T-helper 1 cell treated with Interleukin-12 subunit alpha and Interleukin-12 subunit beta and Interleukin-4 antibody, amounts not matched to agents 30 μg/mL and 1 μg/mL, for 36 hours (primary cell): ENCODE measurements around the gene TRPM8.
"Not testable (repeated sequence)": the region's sequence is repeated elsewhere in the genome, so short reads cannot be mapped to it uniquely, and the experiment has no call there.

Source experiments
- H3K27ac Mint-ChIP-seq: one replicate; pipeline ENCODE4 v1.8.0; 2021; ENCODE audit warnings: mild to moderate bottlenecking, mixed read lengths
- H3K27me3 Mint-ChIP-seq: one replicate; pipeline ENCODE4 v1.8.0; 2021; ENCODE audit warnings: low read depth, mixed read lengths
- H3K36me3 Mint-ChIP-seq: one replicate; pipeline ENCODE4 v1.8.0; 2021; ENCODE audit warnings: low read depth, mixed read lengths
- H3K4me1 Mint-ChIP-seq: one replicate; pipeline ENCODE4 v1.8.0; 2021; ENCODE audit warnings: low read depth, mixed read lengths
- H3K4me3 Mint-ChIP-seq: one replicate; pipeline ENCODE4 v1.8.0; 2021; ENCODE audit warnings: mild to moderate bottlenecking, moderate library complexity, mixed read lengths
- H3K9me3 Mint-ChIP-seq: one replicate; pipeline ENCODE4 v1.8.0; 2021; ENCODE audit warnings: mixed read lengths

TRPM8 gene

GRCh38 chr2:233917116-233917515 is at the start of gene TRPM8:
Gene TRPM8, plus strand, starts transcription at chr2:233917373. Its CDS starts 9,165 bp downstream, at chr2:233926538.
- Mint-ChIP-seq H3K9me3 (no peaks in the 10 kb centered on the region), H3K27me3 (peaks cover 18% of the 10 kb centered on the region), H3K4me3 (no peak within 1 kb of the TSS), H3K4me1 (peaks cover 7% of the 10 kb centered on the region), H3K36me3 (no peaks in the 10 kb centered on the region), H3K27ac (no peak within 1 kb of the TSS)

- Mint-ChIP-seq H3K4me3 (peak within 1 kb of the TSS; percentile 94), H3K36me3 (peaks cover 19% of the 10 kb centered on the region), H3K4me1 (peaks cover 17% of the 10 kb centered on the region), H3K9me3 (peaks cover 23% of the 10 kb centered on the region), H3K27ac (peak within 1 kb of the TSS; percentile 89), H3K27me3 (peaks cover 27% of the 10 kb centered on the region)
Measured at GRCh38 chr2:233867993-233868532, 49.1 kb upstream of the TRPM8 start, which contains the start of gene MSL3B. Gene MSL3B, minus strand, starts transcription at chr2:233868386.

GRCh38 chr2:233871432-233871831 is 45.7 kb upstream of the TRPM8 start:
- Mint-ChIP-seq H3K27me3 (peaks cover 45% of the 10 kb centered on the region), H3K27ac (no peak overlapping the region), H3K4me1 (peaks cover 7% of the 10 kb centered on the region), H3K36me3 (peaks cover 13% of the 10 kb centered on the region), H3K4me3 (no peak overlapping the region), H3K9me3 (peaks cover 23% of the 10 kb centered on the region)

- H3K36me3 Mint-ChIP-seq, H3K27ac Mint-ChIP-seq, H3K4me3 Mint-ChIP-seq, H3K4me1 Mint-ChIP-seq: not testable (repeated sequence)
- Mint-ChIP-seq H3K9me3 (peaks cover 19% of the 10 kb centered on the region), H3K27me3 (peaks cover 46% of the 10 kb centered on the region)
Measured at GRCh38 chr2:233872125-233872524, 45.0 kb upstream of the TRPM8 start.

GRCh38 chr2:233882353-233882752 is 34.8 kb upstream of the TRPM8 start:
- peaks cover 29% of the 10 kb centered on the region for H3K9me3 Mint-ChIP-seq
- no peak overlapping the region for H3K4me3 Mint-ChIP-seq
- peaks cover 3% of the 10 kb centered on the region for H3K36me3 Mint-ChIP-seq
- H3K27me3 Mint-ChIP-seq = peaks cover 23% of the 10 kb centered on the region
- H3K4me1 Mint-ChIP-seq = no peaks in the 10 kb centered on the region
- H3K27ac Mint-ChIP-seq = no peak overlapping the region

GRCh38 chr2:233892793-233893192 is 24.4 kb upstream of the TRPM8 start:
- Mint-ChIP-seq H3K27me3 (peaks cover 23% of the 10 kb centered on the region), H3K4me3 (no peak overlapping the region), H3K9me3 (no peaks in the 10 kb centered on the region), H3K36me3 (no peaks in the 10 kb centered on the region), H3K4me1 (no peaks in the 10 kb centered on the region), H3K27ac (no peak overlapping the region)

- H3K4me3 Mint-ChIP-seq, H3K36me3 Mint-ChIP-seq, H3K27ac Mint-ChIP-seq, H3K4me1 Mint-ChIP-seq, H3K9me3 Mint-ChIP-seq: not testable (repeated sequence)
- peaks cover 26% of the 10 kb centered on the region for H3K27me3 Mint-ChIP-seq
Measured at GRCh38 chr2:233896253-233896652, 20.9 kb upstream of the TRPM8 start.

GRCh38 chr2:233901367-233901766 is 15.8 kb upstream of the TRPM8 start:
- H3K4me3 Mint-ChIP-seq = no peak overlapping the region
- no peaks in the 10 kb centered on the region for H3K9me3 Mint-ChIP-seq
- no peaks in the 10 kb centered on the region for H3K36me3 Mint-ChIP-seq
- no peaks in the 10 kb centered on the region for H3K4me1 Mint-ChIP-seq
- H3K27me3 Mint-ChIP-seq = peaks cover 30% of the 10 kb centered on the region
- no peak overlapping the region for H3K27ac Mint-ChIP-seq

- H3K4me3 Mint-ChIP-seq = no peak overlapping the region
- H3K9me3 Mint-ChIP-seq = no peaks in the 10 kb centered on the region
- peaks cover 30% of the 10 kb centered on the region for H3K27me3 Mint-ChIP-seq
- no peak overlapping the region for H3K27ac Mint-ChIP-seq
- no peaks in the 10 kb centered on the region for H3K4me1 Mint-ChIP-seq
- H3K36me3 Mint-ChIP-seq = no peaks in the 10 kb centered on the region
Measured at GRCh38 chr2:233901884-233902283, 15.3 kb upstream of the TRPM8 start.

GRCh38 chr2:233905945-233906344 is 11.2 kb upstream of the TRPM8 start:
- Mint-ChIP-seq H3K4me1 (no peaks in the 10 kb centered on the region), H3K4me3 (no peak overlapping the region), H3K36me3 (no peaks in the 10 kb centered on the region), H3K27me3 (peaks cover 10% of the 10 kb centered on the region), H3K27ac (no peak overlapping the region), H3K9me3 (no peaks in the 10 kb centered on the region)

- peaks cover 4% of the 10 kb centered on the region for H3K27me3 Mint-ChIP-seq
- no peaks in the 10 kb centered on the region for H3K9me3 Mint-ChIP-seq
- no peaks in the 10 kb centered on the region for H3K36me3 Mint-ChIP-seq
- H3K4me1 Mint-ChIP-seq = no peaks in the 10 kb centered on the region
- no peak overlapping the region for H3K4me3 Mint-ChIP-seq
- H3K27ac Mint-ChIP-seq = no peak overlapping the region
Measured at GRCh38 chr2:233907627-233908026, 9.5 kb upstream of the TRPM8 start.

- Mint-ChIP-seq H3K4me1 (no peaks in the 10 kb centered on the region), H3K27ac (no peak overlapping the region), H3K27me3 (peaks cover 14% of the 10 kb centered on the region), H3K9me3 (no peaks in the 10 kb centered on the region), H3K4me3 (no peak overlapping the region), H3K36me3 (no peaks in the 10 kb centered on the region)
Measured at GRCh38 chr2:233912691-233913423, 4.3 kb upstream of the TRPM8 start.

GRCh38 chr2:233915128-233915527 is 2.0 kb upstream of the TRPM8 start:
- no peak overlapping the region for H3K27ac Mint-ChIP-seq
- H3K36me3 Mint-ChIP-seq = no peaks in the 10 kb centered on the region
- no peaks in the 10 kb centered on the region for H3K9me3 Mint-ChIP-seq
- H3K27me3 Mint-ChIP-seq = peaks cover 14% of the 10 kb centered on the region
- H3K4me3 Mint-ChIP-seq = no peak overlapping the region
- peaks cover 3% of the 10 kb centered on the region for H3K4me1 Mint-ChIP-seq

- Mint-ChIP-seq H3K4me1 (peaks cover 7% of the 10 kb centered on the region), H3K4me3 (no peak overlapping the region), H3K36me3 (no peaks in the 10 kb centered on the region), H3K27ac (no peak overlapping the region), H3K27me3 (peaks cover 20% of the 10 kb centered on the region), H3K9me3 (no peaks in the 10 kb centered on the region)
Measured at GRCh38 chr2:233919319-233919718, 2.1 kb downstream of the TRPM8 start.

GRCh38 chr2:233919938-233920337 is 2.8 kb downstream of the TRPM8 start:
- Mint-ChIP-seq H3K36me3 (no peaks in the 10 kb centered on the region), H3K9me3 (no peaks in the 10 kb centered on the region), H3K4me3 (no peak overlapping the region), H3K27me3 (peaks cover 24% of the 10 kb centered on the region), H3K27ac (no peak overlapping the region), H3K4me1 (peaks cover 7% of the 10 kb centered on the region)
